Epithelial cell of esophagus (primary cell): ENCODE data around the gene UNC119B.

Experiments used
- DNase-seq: peaks from one replicate; pipeline ENCODE4 v3.0.0; 2010; ENCODE audit warnings: low read depth
- H3K4me3 ChIP-seq: 2 replicates; pipeline ENCODE4 v1.5.1; 2011; ENCODE audit warnings: mild to moderate bottlenecking, low read length, control low read depth
- TF ChIP-seq, protein P1 (sequence below): IDR thresholded peaks from 2 replicates; pipeline ENCODE4 v1.5.1; 2011; ENCODE audit warnings: low read depth, mild to moderate bottlenecking, low read length, control low read depth, inconsistent platforms; ENCODE audit not compliant: insufficient read depth; ENCODE audit errors: missing control alignments

UNC119B gene

DNA sequence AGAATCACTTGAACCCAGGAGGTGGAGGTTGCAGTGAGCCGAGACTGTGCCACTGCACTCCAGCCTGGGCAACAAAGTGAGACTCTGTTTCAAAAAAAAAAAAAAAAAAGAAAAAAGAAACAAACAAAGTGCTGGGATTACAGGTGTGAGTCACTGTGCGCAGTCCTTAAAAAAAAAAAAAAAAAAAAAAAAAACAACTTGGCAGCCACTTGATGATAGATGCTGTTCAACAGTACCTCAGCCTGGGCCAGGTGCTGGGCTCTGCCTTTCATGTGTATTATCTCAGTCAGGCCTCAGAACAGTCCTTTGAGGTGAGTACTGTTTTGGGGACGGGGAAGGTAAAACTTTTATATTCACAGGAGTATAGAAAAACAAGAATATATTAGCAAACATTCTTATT, 24.9 kb downstream of the UNC119B start:
- H3K4me3 ChIP-seq, result no peak overlapping the region
- peak; percentile 52 for DNase-seq
- TF ChIP-seq, protein P1, sequence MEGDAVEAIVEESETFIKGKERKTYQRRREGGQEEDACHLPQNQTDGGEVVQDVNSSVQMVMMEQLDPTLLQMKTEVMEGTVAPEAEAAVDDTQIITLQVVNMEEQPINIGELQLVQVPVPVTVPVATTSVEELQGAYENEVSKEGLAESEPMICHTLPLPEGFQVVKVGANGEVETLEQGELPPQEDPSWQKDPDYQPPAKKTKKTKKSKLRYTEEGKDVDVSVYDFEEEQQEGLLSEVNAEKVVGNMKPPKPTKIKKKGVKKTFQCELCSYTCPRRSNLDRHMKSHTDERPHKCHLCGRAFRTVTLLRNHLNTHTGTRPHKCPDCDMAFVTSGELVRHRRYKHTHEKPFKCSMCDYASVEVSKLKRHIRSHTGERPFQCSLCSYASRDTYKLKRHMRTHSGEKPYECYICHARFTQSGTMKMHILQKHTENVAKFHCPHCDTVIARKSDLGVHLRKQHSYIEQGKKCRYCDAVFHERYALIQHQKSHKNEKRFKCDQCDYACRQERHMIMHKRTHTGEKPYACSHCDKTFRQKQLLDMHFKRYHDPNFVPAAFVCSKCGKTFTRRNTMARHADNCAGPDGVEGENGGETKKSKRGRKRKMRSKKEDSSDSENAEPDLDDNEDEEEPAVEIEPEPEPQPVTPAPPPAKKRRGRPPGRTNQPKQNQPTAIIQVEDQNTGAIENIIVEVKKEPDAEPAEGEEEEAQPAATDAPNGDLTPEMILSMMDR, result no peak

DNA sequence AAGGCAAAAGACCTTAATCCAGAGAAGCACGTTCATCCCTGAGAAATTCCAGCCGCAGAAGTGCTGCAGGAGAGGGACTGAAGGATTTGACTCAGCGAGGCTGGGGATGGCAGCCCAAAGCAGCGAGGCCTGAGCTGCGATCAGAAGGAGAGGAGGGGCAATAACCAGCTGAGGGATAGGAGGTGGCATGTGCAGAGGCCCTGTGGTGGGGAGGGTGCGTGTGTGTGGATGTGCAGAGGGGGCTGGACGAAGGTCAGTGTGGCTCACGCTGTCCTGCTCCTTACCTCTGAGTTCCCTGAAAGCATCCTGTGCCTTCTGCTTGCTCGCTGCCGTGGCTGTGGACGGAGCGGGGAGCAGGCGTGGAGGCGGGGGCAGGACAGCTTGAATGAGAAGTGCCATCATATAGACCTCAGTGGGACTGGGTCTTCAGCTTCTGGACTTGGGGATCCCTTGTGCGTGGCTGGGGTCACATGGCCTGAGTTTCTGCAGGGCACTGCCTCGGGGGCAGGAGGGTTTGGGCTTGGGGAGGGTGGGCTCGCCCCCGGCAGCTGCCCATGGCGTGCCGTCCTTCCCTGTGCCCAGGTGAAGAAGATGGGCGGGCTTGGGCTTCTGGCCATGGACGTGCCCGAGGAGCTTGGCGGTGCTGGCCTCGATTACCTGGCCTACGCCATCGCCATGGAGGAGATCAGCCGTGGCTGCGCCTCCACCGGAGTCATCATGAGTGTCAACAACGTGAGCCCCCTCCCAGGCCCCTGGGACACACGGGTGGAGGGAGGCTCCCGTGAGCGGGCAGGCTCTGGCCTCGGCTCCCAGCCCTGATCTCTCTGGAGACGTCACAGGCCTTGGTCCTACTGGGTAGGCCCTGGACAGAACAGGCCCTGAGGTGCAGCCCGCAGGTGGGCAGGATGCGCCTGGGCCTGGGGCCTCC, 26.4 kb downstream of the UNC119B start:
- no peak overlapping the region for H3K4me3 ChIP-seq
- no peak for DNase-seq
- TF ChIP-seq, protein P1, result no peak

DNA sequence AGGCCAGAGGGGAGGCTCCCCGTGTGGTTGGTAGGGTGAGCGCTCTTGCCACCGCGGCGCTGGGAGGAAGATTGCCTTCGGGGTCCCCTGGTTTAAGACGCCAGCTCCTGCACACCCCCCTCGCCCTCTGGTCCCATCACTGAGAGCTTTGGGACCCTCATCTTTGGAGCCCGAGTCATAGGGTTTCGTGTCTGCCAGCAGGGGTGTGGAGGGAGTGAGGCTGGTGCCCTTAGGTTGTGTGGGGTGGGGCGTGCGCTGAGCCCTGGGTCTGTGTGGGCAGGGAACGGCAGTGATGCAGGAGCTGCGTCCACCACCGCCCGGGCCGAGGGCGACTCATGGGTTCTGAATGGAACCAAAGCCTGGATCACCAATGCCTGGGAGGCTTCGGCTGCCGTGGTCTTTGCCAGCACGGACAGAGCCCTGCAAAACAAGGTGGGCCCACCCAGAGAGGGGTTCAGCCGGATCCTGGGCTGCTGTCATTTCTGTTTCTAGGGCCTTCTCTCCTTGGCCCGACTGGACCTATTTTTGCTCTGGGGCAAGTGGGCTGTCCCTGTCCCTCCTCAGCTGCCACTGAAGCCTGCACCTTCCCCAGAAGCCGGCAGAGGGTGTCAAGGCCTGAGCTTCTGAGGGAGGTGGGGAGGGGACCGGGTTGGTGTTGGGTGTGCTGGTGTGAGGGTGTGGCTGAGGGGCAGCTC, 27.4 kb downstream of the UNC119B start:
- peak; percentile 17 for DNase-seq
- TF ChIP-seq, protein P1, result peak; percentile 43
- H3K4me3 ChIP-seq, result no peak overlapping the region

DNA sequence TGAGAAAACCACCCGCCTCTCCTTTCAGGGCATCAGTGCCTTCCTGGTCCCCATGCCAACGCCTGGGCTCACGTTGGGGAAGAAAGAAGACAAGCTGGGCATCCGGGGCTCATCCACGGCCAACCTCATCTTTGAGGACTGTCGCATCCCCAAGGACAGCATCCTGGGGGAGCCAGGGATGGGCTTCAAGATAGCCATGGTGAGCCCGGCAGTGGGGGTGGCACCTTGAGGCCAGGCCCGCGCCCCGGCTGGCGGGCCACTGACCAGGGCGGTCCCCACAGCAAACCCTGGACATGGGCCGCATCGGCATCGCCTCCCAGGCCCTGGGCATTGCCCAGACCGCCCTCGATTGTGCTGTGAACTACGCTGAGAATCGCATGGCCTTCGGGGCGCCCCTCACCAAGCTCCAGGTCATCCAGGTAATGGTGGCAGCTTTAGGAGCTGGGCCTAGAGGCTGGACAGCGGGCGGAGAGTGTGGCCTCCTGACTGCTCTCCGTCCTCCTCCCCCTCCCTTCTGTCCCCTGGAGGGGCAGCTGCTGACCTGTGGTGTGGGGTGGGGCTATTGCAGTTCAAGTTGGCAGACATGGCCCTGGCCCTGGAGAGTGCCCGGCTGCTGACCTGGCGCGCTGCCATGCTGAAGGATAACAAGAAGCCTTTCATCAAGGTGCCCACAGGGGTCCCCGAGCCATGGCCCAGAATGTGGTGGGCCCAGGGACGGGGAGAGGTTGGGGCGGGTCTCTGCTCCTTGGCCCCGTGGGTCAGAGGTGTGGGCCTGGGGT, 28.2 kb downstream of the UNC119B start:
- no peak for DNase-seq
- TF ChIP-seq, protein P1, result no peak
- H3K4me3 ChIP-seq, result no peak overlapping the region

DNA sequence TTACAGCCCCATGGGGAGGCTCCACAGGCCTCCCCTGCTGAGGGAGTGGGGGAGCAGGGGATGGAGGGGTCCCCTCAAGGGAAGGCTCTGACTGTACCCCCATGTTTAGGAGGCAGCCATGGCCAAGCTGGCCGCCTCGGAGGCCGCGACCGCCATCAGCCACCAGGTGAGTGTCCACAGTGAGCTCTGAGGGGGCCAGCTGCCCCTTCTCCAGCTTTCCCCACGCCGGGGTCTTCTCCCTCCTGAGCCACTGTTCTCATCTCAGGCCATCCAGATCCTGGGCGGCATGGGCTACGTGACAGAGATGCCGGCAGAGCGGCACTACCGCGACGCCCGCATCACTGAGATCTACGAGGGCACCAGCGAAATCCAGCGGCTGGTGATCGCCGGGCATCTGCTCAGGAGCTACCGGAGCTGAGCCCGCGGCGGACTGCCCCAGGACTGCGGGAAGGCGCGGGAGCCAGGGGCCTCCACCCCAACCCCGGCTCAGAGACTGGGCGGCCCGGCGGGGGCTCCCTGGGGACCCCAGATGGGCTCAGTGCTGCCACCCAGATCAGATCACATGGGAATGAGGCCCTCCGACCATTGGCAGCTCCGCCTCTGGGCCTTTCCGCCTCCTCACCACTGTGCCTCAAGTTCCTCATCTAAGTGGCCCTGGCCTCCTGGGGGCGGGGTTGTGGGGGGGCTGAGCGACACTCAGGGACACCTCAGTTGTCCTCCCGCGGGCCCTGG, 28.9 kb downstream of the UNC119B start:
- DNase-seq, result no peak
- H3K4me3 ChIP-seq, result no peak overlapping the region
- TF ChIP-seq, protein P1, result no peak
